Tibial nerve (tissue), 3 donors: ENCODE data around the gene SPNS1.

ENCODE experiments used
- CTCF ChIP-seq, 5 experiments: fragments of 200-600 bp in 3 of 5; fragments of 450-650 bp in 2 of 5; sonication (generic) in 3 of 5; IDR thresholded peaks; one replicate each; pipeline ENCODE4 v1.5.1; 2016 to 2019; ENCODE audit warnings: antibody characterized with exemption in 5 of 5, mild to moderate bottlenecking in 3 of 5, moderate library complexity in 2 of 5
- POLR2A ChIP-seq, 2 donors: fragments of 450-650 bp; IDR thresholded peaks; one replicate each; pipeline ENCODE4 v1.6.1; 2017; ENCODE audit warnings: antibody characterized with exemption in 2 of 2, mild to moderate bottlenecking in 2 of 2, moderate library complexity in 2 of 2

GRCh38 chr16:29028457-29029167, 54.0 kb downstream of the SPNS1 start:
- TF ChIP-seq CTCF (IDR thresholded peaks at IDR 0.05) = no peak
- TF ChIP-seq POLR2A (IDR thresholded peaks at IDR 0.05) = no peak
